IPS-15b (cell line): ENCODE results near the gene SPATA13.

Source experiments
- H3K27me3 ChIP-seq: one replicate; pipeline ENCODE4 v1.6.1; 2013; ENCODE audit warnings: low read length; ENCODE audit not compliant: control insufficient read depth, insufficient read depth
- H3K36me3 ChIP-seq: one replicate; pipeline ENCODE4 v1.6.1; 2013; ENCODE audit warnings: low read length; ENCODE audit not compliant: control insufficient read depth, insufficient read depth
- H3K4me1 ChIP-seq: one replicate; pipeline ENCODE4 v1.6.1; 2013; ENCODE audit warnings: mild to moderate bottlenecking, low read length; ENCODE audit not compliant: control insufficient read depth, insufficient read depth
- H3K4me3 ChIP-seq: one replicate; pipeline ENCODE4 v1.5.1; 2013; ENCODE audit warnings: low read depth, low read length
- H3K9ac ChIP-seq: one replicate; pipeline ENCODE4 v1.6.1; 2013; ENCODE audit warnings: low read depth, mild to moderate bottlenecking, low read length
- H3K9me3 ChIP-seq: one replicate; pipeline ENCODE4 v1.6.1; 2013; ENCODE audit warnings: mild to moderate bottlenecking, low read length; ENCODE audit not compliant: control insufficient read depth, insufficient read depth

SPATA13 gene

DNA sequence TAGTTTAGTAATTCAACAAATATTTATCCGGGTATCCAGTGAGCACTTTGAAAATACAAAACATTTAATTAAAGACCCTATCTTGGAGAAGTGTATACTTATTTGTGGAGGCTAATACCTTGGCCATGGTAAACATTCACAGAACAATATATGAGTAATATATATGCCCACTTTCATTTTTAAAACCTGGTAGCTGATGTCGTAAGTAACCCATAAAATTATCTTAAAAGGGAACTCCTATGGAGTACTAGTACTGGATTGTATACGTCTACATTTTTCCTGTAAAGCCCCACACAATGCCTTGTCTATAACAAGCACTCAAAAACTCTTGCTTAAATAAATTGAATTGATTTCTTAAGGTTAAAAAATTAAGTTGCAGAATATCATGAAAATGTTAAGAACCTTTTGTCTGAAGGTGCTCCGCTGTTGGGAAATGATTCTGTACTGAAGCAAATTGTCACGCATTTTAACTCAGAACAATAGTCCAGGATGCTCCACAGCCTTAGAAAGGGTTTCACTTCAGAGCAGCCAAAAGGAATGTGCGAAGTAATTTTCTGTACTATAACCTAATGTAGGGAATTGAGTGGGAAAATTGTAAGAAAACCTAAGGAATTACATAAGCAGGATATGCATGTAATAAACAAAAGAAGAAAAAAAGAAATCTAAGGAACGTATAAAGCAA, 90.0 kb downstream of the SPATA13 start:
- Histone ChIP-seq H3K36me3 (peaks cover 5% of the 10 kb centered on the region), H3K27me3 (no peaks in the 10 kb centered on the region), H3K4me1 (peaks cover 6% of the 10 kb centered on the region), H3K9me3 (no peaks in the 10 kb centered on the region), H3K4me3 (no peak overlapping the region), H3K9ac (no peak overlapping the region)

DNA sequence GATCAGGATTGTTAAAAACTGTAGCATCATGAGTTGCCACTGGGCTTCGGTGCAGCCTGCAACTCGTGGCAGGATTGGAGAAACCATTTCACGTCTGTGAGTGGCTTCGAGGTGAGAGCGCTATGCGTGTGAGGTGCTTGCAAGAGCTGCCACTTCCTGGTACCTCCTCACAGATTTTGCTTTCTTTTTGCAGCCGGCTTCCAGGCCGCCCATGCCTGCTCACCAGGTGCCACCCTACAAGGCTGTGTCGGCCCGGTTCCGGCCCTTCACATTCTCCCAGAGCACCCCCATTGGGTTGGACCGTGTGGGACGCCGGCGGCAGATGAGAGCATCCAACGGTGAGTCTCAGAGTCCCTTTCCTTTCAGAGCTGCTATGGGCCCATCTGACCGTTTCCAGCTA, 91.0 kb downstream of the SPATA13 start:
- peaks cover 6% of the 10 kb centered on the region for H3K4me1 ChIP-seq

DNA sequence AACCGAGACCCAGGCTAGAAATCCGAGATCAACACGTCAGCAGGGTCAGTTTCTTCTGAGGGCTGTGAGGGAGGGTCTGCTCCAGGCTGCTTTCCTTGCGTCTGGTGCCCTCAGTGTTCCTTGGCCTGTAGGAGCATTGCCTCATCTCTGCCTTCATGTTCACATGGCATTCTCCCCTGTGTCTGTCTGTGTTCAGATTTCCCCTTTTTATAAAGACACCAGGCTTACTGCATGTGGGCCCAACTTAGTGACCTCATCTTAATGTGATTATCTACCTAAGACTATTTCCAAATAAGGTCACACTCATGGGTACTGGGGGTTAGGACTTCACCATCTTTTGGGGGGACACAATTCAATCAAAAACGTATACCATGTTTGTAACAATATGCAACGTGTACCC, 91.6 kb downstream of the SPATA13 start:
- Histone ChIP-seq H3K9ac (no peak overlapping the region), H3K36me3 (peaks cover 5% of the 10 kb centered on the region), H3K27me3 (no peaks in the 10 kb centered on the region), H3K9me3 (no peaks in the 10 kb centered on the region), H3K4me3 (no peak overlapping the region), H3K4me1 (peaks cover 6% of the 10 kb centered on the region)

More for the DNA sequence above, 91.0 kb downstream of the SPATA13 start:
- no peak overlapping the region for H3K4me3 ChIP-seq
- peaks cover 5% of the 10 kb centered on the region for H3K36me3 ChIP-seq
- no peak overlapping the region for H3K9ac ChIP-seq
- H3K9me3 ChIP-seq: no peaks in the 10 kb centered on the region
- H3K27me3 ChIP-seq: no peaks in the 10 kb centered on the region

DNA sequence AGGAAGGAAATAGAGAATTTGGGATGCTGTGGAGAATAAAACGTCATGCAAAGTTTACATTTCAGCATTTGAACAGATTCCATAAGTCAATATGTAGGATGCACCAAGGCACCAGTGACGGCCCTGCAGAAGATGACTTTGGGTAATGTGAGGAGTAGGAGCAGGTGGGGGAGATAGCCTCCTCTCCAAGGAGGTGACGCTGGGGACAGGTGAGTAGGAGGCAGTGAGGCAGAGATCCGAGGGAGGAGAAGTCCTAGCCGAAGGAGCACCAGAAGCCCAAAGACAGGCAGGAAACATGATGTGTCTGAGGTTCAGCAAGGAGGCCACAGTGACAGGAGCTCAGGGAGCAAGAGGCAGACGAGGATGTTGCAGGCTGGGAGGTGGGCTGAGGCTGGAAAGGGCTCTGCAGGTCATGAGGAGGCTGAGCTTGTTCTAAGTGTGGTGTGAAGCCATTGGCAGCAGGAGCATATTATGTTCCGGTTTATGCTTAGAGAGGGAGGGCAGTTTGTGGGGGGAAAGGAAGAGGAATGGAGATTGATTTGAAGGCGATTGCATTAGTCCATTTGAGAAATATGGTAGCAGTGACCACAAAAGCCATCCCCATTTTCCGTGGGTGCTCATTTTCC, 93.1 kb downstream of the SPATA13 start:
- Histone ChIP-seq H3K4me1 (peaks cover 6% of the 10 kb centered on the region), H3K9ac (no peak overlapping the region), H3K9me3 (no peaks in the 10 kb centered on the region), H3K4me3 (no peak overlapping the region), H3K27me3 (no peaks in the 10 kb centered on the region), H3K36me3 (peaks cover 5% of the 10 kb centered on the region)

DNA sequence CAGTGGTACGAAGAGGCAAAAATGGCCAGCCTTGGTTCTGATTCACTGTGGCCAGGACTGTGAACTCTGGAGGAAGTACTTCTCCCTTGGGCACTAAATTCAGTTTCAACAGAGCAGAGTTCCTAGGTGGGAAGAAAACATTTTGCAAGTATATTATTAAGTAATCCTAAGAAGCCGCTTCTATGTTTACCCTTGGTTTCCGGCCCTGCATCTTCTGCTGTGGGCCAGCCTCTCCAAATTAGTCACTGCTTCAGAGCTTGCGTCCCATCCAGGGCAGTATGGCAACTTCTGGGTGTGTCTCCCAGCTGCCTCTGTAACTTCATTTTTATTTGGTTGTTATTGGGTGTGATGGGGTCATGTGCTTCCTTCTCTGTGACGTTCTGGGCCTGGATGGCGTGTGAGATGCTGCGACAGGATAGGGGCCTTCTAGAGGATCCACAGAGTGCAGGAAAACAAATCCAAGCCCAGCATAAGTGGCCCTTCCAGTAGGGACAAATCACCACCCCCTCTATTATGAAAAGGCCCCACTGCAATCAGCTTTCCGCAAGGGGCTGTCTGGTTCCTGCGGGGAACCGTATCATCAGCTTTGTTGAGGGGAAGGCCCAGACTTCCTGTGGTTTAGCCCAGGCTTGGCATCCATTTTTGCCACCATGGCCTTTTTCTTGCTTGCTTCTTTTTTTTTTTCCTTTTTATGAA, 93.8 kb downstream of the SPATA13 start:
- Histone ChIP-seq H3K36me3 (peaks cover 5% of the 10 kb centered on the region), H3K9ac (no peak overlapping the region), H3K4me1 (peaks cover 6% of the 10 kb centered on the region), H3K27me3 (no peaks in the 10 kb centered on the region), H3K9me3 (no peaks in the 10 kb centered on the region), H3K4me3 (no peak overlapping the region)

DNA sequence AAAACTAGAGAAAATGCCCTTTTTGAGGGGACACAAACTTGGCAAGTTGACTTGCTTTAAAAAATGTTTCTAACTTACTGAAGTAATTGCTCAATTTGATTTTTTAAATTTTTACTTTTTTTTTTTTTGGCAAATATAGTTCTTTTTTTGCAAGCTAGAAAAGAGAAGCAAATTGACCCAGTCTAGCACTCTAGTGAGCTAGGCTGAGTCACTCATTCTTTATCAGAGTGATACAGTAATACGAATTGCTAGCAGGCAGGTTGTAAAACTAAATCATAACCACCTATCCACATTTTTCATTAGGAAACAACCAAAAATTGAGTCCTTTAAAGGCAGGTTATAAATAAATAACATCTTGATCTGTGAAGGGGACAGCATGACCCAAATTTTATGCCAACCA, 97.0 kb downstream of the SPATA13 start:
- Histone ChIP-seq H3K4me1 (no peaks in the 10 kb centered on the region), H3K9me3 (no peaks in the 10 kb centered on the region), H3K4me3 (no peak overlapping the region), H3K27me3 (no peaks in the 10 kb centered on the region), H3K9ac (no peak overlapping the region), H3K36me3 (peaks cover 5% of the 10 kb centered on the region)

DNA sequence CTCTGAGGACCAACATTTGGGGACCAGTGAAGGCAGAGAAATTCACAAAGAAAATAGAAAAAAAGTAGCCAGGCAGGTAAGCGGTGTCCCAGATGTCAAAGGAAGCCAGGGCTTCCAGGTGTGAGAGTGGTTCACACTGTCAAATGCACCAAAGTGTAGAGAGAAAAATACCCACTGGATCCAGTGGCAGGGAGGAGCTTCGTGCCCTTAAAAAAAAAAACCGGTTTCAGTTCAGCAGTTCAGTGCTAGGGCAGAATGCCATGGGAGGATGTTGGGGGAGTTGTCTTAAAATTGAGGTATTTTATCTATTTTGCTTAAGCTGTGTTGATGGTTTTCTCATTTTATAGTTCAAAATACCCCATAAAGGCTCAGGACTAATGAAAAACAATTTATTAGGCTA, 101.0 kb downstream of the SPATA13 start:
- H3K4me1 ChIP-seq: no peaks in the 10 kb centered on the region
- H3K9ac ChIP-seq: no peak overlapping the region
- no peaks in the 10 kb centered on the region for H3K27me3 ChIP-seq
- no peaks in the 10 kb centered on the region for H3K36me3 ChIP-seq
- H3K9me3 ChIP-seq: no peaks in the 10 kb centered on the region
- H3K4me3 ChIP-seq: no peak overlapping the region

DNA sequence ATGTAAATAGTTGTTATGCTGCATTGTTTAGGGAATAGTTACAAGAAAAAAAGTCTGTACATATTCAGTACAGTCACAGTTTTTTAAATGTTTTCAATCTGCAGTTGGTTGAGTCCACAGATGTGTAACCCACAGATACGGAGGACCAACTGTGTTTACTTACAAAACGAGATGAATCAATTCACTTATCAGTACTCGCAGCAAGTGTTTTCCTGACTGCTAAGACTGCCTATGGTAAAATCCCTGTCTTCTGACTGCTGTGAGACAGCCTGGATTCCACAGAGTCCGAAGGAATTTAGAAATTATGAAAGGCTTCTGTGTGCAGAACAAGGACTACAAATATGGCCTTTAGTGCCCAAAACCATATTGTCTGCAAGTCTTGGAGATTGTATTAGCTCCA, 103.1 kb downstream of the SPATA13 start:
- Histone ChIP-seq H3K9me3 (no peaks in the 10 kb centered on the region), H3K27me3 (no peaks in the 10 kb centered on the region), H3K4me3 (no peak overlapping the region), H3K36me3 (no peaks in the 10 kb centered on the region), H3K4me1 (no peaks in the 10 kb centered on the region), H3K9ac (no peak overlapping the region)

DNA sequence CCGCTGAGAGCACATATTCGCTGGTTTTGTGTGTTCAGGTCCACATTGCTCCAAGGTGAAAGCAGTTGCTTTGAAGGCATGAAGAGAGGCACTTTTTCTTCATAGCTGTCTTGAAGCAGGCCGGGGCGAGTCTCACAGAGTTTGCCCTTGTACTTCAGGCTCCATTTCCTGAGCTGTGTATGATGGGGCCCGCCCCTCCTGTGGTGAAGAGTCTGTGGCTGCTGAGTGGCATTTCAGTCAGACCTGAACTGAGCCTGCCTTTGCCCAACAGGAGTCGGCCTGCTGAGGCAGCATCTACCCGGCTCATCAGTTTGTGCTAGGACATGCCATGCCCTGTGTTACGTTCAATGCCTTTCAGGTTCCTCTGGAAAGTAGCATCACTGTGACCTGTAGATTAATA, 104.5 kb downstream of the SPATA13 start:
- Histone ChIP-seq H3K9ac (no peak overlapping the region), H3K9me3 (no peaks in the 10 kb centered on the region), H3K36me3 (no peaks in the 10 kb centered on the region), H3K4me3 (no peak overlapping the region), H3K27me3 (no peaks in the 10 kb centered on the region), H3K4me1 (no peaks in the 10 kb centered on the region)

DNA sequence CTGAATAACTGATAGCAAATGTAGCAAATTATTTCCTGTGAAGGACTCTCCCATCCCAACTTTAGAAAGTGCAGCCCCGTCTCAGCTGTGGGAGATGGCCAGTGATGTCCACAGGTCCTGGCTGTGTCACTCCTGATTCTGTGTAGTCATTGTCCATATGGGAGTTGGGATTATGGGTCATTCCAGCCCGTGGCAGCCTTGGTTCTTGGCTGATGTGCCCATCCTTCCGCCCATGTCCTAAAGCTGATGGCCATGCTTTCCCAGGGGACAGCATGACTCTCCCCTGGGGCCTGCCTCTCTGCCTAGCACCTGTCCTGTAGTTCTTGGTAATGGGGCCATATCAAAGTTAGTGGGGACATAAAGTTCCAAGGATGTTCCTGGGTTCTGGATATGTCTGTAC, 104.9 kb downstream of the SPATA13 start:
- Histone ChIP-seq H3K4me3 (no peak overlapping the region), H3K4me1 (no peaks in the 10 kb centered on the region), H3K27me3 (no peaks in the 10 kb centered on the region), H3K9ac (no peak overlapping the region), H3K36me3 (no peaks in the 10 kb centered on the region), H3K9me3 (no peaks in the 10 kb centered on the region)

DNA sequence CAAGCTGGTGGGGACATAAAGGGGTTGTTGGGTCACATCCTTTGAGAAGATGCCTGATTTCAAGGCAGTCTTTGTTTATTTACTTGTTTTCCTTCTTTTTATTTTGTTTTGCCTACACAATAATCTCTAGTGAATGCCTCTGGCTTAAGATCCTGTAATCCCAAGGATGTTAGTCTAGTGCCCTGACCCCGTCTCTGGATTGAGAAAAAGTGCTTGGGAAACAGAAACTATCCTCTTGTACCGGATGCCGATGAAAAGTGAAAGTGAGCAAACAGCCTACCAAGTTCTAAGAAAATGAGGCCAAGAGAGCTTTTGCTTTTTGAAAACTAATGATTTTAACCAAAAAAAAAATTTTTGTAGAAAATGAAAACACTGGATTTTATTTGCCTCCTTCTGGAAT, 106.8 kb downstream of the SPATA13 start:
- Histone ChIP-seq H3K36me3 (no peaks in the 10 kb centered on the region), H3K9ac (no peak overlapping the region), H3K4me3 (no peak overlapping the region), H3K4me1 (no peaks in the 10 kb centered on the region), H3K9me3 (no peaks in the 10 kb centered on the region), H3K27me3 (no peaks in the 10 kb centered on the region)

DNA sequence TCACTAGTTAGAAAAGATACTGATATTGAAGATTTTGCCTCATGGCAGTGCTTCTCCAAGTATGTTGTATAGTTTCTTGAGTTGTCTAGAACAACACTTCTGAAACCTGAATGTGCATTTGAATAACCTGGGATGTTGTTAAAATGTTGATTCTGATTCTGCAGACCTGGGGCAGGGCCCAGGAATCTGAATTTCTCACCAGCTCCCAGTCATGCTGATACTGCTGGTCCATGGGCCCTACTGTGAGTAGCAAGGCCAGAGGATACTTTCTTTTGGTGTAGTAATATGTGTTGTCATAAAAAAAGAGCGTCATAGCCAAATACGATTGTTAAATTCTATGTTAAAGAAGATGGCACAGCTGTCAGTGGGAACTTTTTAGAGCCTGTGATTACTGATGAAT, 107.3 kb downstream of the SPATA13 start:
- Histone ChIP-seq H3K9ac (no peak overlapping the region), H3K4me1 (no peaks in the 10 kb centered on the region), H3K27me3 (no peaks in the 10 kb centered on the region)

More for the DNA sequence above, 107.3 kb downstream of the SPATA13 start:
- Histone ChIP-seq H3K36me3 (no peaks in the 10 kb centered on the region), H3K9me3 (no peaks in the 10 kb centered on the region), H3K4me3 (no peak overlapping the region)
